DND-41 (cell line): ENCODE data around the gene FGFR2.

Experiments used
- EZH2 ChIP-seq: IDR thresholded peaks from 3 replicates; pipeline ENCODE4 v1.6.1; 2012; ENCODE audit warnings: borderline replicate concordance, low read depth, mild to moderate bottlenecking, moderate library complexity, low read length, inconsistent platforms; ENCODE audit not compliant: severe bottlenecking
- TF ChIP-seq, protein P1 (sequence below): IDR thresholded peaks from 2 replicates; pipeline ENCODE4 v1.5.1; 2012; ENCODE audit warnings: borderline replicate concordance, low read length, moderate library complexity, mild to moderate bottlenecking; ENCODE audit not compliant: poor library complexity, severe bottlenecking; ENCODE audit errors: extremely low read depth

DNA sequence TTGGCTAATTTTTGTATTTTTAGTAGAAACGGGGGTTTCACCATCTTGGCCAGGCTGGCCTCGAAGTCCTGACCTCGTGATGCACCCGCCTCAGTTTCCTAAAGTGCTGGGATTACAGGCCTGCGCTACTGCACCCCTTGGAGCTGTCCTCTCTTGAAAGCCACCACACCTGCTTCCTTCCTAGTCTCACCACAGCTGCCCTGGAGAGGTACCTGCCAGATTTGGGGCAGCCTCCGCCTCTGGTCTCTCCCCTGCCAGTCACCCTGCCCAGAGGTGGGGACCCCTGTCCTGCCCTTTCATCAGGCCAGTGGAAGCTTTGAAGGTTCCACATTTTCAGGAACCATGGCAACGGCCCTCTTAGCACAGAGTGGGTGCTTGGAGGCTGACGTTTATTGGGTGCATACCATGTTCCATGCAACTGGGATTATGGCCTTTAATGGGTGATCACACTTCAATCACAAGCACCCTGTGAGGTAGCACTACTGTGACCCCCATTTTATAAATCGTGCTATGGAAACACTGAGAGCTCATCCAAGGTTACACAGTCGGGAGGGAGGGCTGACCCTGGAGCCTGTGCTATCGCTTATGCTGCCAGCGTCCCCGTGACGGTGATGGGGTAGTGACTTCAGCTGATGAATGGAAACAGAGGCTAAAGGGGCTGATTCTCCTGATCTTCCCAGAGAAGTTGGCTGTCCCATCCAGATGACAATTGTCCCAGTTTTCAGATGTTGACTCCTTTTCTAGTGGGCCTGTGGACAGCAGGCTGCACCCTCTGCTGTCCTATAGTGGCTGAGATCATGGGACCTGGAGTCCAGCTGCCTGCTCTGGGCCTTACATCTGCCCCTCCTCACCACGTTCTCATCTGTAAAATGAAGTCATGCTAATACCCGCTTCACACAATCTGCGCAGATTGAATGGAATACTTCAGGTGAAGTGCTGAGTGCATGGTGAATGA, 11.5 kb upstream of the FGFR2 start:
- TF ChIP-seq, protein P1, sequence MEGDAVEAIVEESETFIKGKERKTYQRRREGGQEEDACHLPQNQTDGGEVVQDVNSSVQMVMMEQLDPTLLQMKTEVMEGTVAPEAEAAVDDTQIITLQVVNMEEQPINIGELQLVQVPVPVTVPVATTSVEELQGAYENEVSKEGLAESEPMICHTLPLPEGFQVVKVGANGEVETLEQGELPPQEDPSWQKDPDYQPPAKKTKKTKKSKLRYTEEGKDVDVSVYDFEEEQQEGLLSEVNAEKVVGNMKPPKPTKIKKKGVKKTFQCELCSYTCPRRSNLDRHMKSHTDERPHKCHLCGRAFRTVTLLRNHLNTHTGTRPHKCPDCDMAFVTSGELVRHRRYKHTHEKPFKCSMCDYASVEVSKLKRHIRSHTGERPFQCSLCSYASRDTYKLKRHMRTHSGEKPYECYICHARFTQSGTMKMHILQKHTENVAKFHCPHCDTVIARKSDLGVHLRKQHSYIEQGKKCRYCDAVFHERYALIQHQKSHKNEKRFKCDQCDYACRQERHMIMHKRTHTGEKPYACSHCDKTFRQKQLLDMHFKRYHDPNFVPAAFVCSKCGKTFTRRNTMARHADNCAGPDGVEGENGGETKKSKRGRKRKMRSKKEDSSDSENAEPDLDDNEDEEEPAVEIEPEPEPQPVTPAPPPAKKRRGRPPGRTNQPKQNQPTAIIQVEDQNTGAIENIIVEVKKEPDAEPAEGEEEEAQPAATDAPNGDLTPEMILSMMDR = no peak
- no peak for TF ChIP-seq EZH2
